Ascending aorta (tissue), 2 donors: Measurements from ENCODE around the gene USP47. TPM values are rescaled to one million over a fixed set of nuclear protein-coding genes. Genes with fewer than 3 reads are reported as not detected.

ENCODE experiments used
- DNase-seq, 2 donors: peaks; one replicate each; pipeline ENCODE4 v3.0.0-alpha.2; 2019; ENCODE audit warnings: low spot score in 2 of 2
- H3K27ac ChIP-seq, 2 donors: fragments of 200-600 bp; sonication (generic); one replicate each; pipeline ENCODE4 v1.5.1; 2016 to 2017; ENCODE audit warnings: mild to moderate bottlenecking in 1 of 2
- H3K27me3 ChIP-seq: fragments of 200-600 bp; sonication (generic); one replicate; pipeline ENCODE4 v1.5.1; 2017
- H3K36me3 ChIP-seq, 2 donors: fragments of 200-600 bp; sonication (generic); one replicate each; pipeline ENCODE4 v1.5.1; 2016
- H3K4me1 ChIP-seq, 2 donors: fragments of 200-600 bp; sonication (generic); one replicate each; pipeline ENCODE4 v1.5.1; 2016 to 2017; ENCODE audit warnings: mild to moderate bottlenecking in 1 of 2
- H3K4me3 ChIP-seq, 2 donors: fragments of 200-600 bp; sonication (generic); one replicate each; pipeline ENCODE4 v1.5.1; 2016 to 2017; ENCODE audit warnings: mild to moderate bottlenecking in 1 of 2
- H3K9me3 ChIP-seq, 2 donors: fragments of 200-600 bp; sonication (generic); one replicate each; pipeline ENCODE4 v1.5.1; 2016
- CTCF ChIP-seq, 3 experiments: fragments of 200-600 bp in 2 of 3; fragments of 450-650 bp in 1 of 3; sonication (generic) in 2 of 3; IDR thresholded peaks; one replicate each; pipeline ENCODE4 v1.5.1; 2016 to 2019; ENCODE audit warnings: antibody characterized with exemption in 3 of 3, mild to moderate bottlenecking in 1 of 3, moderate library complexity in 1 of 3
- intact Hi-C: fragments of 100-400 bp; cut with DNase I; formaldehyde crosslinking; loops from one replicate; pipeline ENCODE4 v1.15.1; 2023
- total RNA-seq: library from RNA; depleted of rRNA; stranded (reverse); fragments of >200 nt; gene quantifications from one replicate; pipeline ENCODE4 v1.1.0, GENCODE V29; 2016

Gene USP47
- total RNA-seq, 1 donor from 2014 or later: 18.2 TPM

- Histone ChIP-seq H3K27ac (peak overlapping the region; percentile 99), H3K4me3 (peak overlapping the region; percentile 67 to 84), H3K27me3 (no peaks in the 10 kb centered on the region), H3K9me3 (no peaks in the 10 kb centered on the region), H3K36me3 (no peaks in the 10 kb centered on the region), H3K4me1 (peaks cover 18 to 47% of the 10 kb centered on the region in 2 donors)
- DNase-seq: no peak
- no peak for TF ChIP-seq CTCF (IDR thresholded peaks at IDR 0.05)
- intact Hi-C loops: loop anchor here (5.0 to 10.0 kb wide), 2 partner anchors 42 to 71 kb away; no protein-coding TSS in a partner anchor
These were observed 2.5 kb downstream of the USP47 start for GRCh38 chr11:11844272-11844671.

- Histone ChIP-seq H3K27ac (peak overlapping the region; percentile 99), H3K36me3 (no peaks in the 10 kb centered on the region), H3K4me3 (peak overlapping the region in 1 of 2 donors; percentile 67), H3K4me1 (peaks cover 22 to 53% of the 10 kb centered on the region in 2 donors), H3K9me3 (no peaks in the 10 kb centered on the region), H3K27me3 (no peaks in the 10 kb centered on the region)
- TF ChIP-seq CTCF (IDR thresholded peaks at IDR 0.05): no peak
- DNase-seq: no peak
- intact Hi-C loops: loop anchor here (5.0 to 10.0 kb wide), 2 partner anchors 70 to 1038 kb away; partner anchors contain the start of gene EIF4G2
These were observed 3.3 kb downstream of the USP47 start for GRCh38 chr11:11845071-11845470.

GRCh38 chr11:11845551-11845950 lies 3.8 kb downstream of the USP47 start:
- TF ChIP-seq CTCF (IDR thresholded peaks at IDR 0.05): no peak
- H3K4me3 ChIP-seq: peak overlapping the region in 1 of 2 donors; percentile 8
- no peaks in the 10 kb centered on the region for H3K9me3 ChIP-seq
- no peaks in the 10 kb centered on the region for H3K27me3 ChIP-seq
- no peak for DNase-seq
- intact Hi-C loops: loop anchor here (5.0 to 10.0 kb wide), 2 partner anchors 69 to 1038 kb away; partner anchors contain the start of gene EIF4G2
- H3K27ac ChIP-seq: peak overlapping the region; percentile 99
- no peaks in the 10 kb centered on the region for H3K36me3 ChIP-seq
- H3K4me1 ChIP-seq: peaks cover 22 to 55% of the 10 kb centered on the region in 2 donors

- H3K4me1 ChIP-seq: peaks cover 22 to 59% of the 10 kb centered on the region in 2 donors
- no peak overlapping the region for H3K4me3 ChIP-seq
- H3K27me3 ChIP-seq: no peaks in the 10 kb centered on the region
- H3K36me3 ChIP-seq: no peaks in the 10 kb centered on the region
- no peaks in the 10 kb centered on the region for H3K9me3 ChIP-seq
- no peak for TF ChIP-seq CTCF (IDR thresholded peaks at IDR 0.05)
- peak overlapping the region in 1 of 2 donors; percentile 16 for H3K27ac ChIP-seq
- intact Hi-C loops: loop anchor here (5.0 to 10.0 kb wide), 2 partner anchors 68 to 1040 kb away; partner anchors contain the start of gene EIF4G2
- DNase-seq: no peak
These were observed 5.3 kb downstream of the USP47 start for GRCh38 chr11:11847082-11847481.

- H3K4me1 ChIP-seq: peaks cover 20 to 65% of the 10 kb centered on the region in 2 donors
- intact Hi-C loops: loop anchor here (5.0 to 10.0 kb wide), 2 partner anchors 66 to 1042 kb away; partner anchors contain the start of gene EIF4G2
- peak in 1 of 2 donors; percentile 69 for DNase-seq
These were observed 7.3 kb downstream of the USP47 start for GRCh38 chr11:11848891-11849746.

More at GRCh38 chr11:11848891-11849746, 7.3 kb downstream of the USP47 start:
- no peaks in the 10 kb centered on the region for H3K9me3 ChIP-seq
- TF ChIP-seq CTCF (IDR thresholded peaks at IDR 0.05): peak; percentile 8 to 52 (median 25)
- no peak overlapping the region for H3K4me3 ChIP-seq
- H3K36me3 ChIP-seq: no peaks in the 10 kb centered on the region
- no peaks in the 10 kb centered on the region for H3K27me3 ChIP-seq
- peak overlapping the region; percentile 6 to 34 for H3K27ac ChIP-seq
